Thyroid gland (tissue), 4 donors: ENCODE measurements around the gene PDLIM4.

Source experiments
- CTCF ChIP-seq, 6 experiments: fragments of 200-600 bp in 3 of 6; fragments of 450-650 bp in 3 of 6; sonication (generic) in 3 of 6; IDR thresholded peaks; one replicate each; pipeline ENCODE4 v1.5.1; 2016 to 2019; ENCODE audit warnings: antibody characterized with exemption in 6 of 6, mild to moderate bottlenecking in 2 of 6, inconsistent platforms in 1 of 6, moderate library complexity in 1 of 6
- POLR2A ChIP-seq, 2 donors: fragments of 450-650 bp; IDR thresholded peaks; one replicate each; pipeline ENCODE4 v1.6.1; 2017; ENCODE audit warnings: antibody characterized with exemption in 2 of 2, mild to moderate bottlenecking in 2 of 2, moderate library complexity in 1 of 2

GRCh38 chr5:132226516-132227234 lies 30.8 kb upstream of the PDLIM4 start:
- TF ChIP-seq POLR2A (IDR thresholded peaks at IDR 0.05) (no peak), CTCF (IDR thresholded peaks at IDR 0.05) (no peak)
